ENCODE measurements around the gene CCL1. TPM values are rescaled to one million over a fixed set of nuclear protein-coding genes. Genes with fewer than 3 reads are reported as not detected.

Gene CCL1
- total and polyA plus RNA-seq, 9 of the 15 experiments (the other 6 are each of a cell fraction or from before 2014, with no cell fraction given): 0.45 TPM; not detected in 8

GRCh38 chr17:34349751-34350150 lies 13.3 kb downstream of the CCL1 start:
- ChIA-PET POLR2A (no interaction called here), CTCF (ENCODE audit: low intra/inter-chr PET ratio) (no interaction called here)
- no peaks in the 10 kb centered on the region for H3K9me1 ChIP-seq (ENCODE audit: control insufficient read depth, insufficient read depth, low read length)
- no peak overlapping the region for H3K4me3 ChIP-seq
- H3K79me2 ChIP-seq (ENCODE audit: control insufficient read depth, insufficient read depth, low read length): no peaks in the 10 kb centered on the region
- 32% methylated on average over 4 of the region's 4 CpGs for WGBS (ENCODE audit: insufficient coverage, low coverage, missing lambda C conversion rate)
- no peak overlapping the region for H3K4me2 ChIP-seq (ENCODE audit: insufficient read depth, low read length)
- no peaks in the 10 kb centered on the region for H3K27me3 ChIP-seq (ENCODE audit: control insufficient read depth in 2 of 2, insufficient read depth in 2 of 2, low read length in 2 of 2)
- in situ Hi-C loops (cut with MboI): no loop called here
- no peak for ATAC-seq
- H3K27ac ChIP-seq (ENCODE audit: extremely low read depth, low read depth, low read length): no peak overlapping the region
- no peak overlapping the region for H2AFZ ChIP-seq (ENCODE audit: low read depth, low read length)
- peaks cover 0 to 9% of the 10 kb centered on the region in 2 experiments; a peak in 2 of 5 replicates for H3K4me1 ChIP-seq (replicated peaks in 1 of 2; ENCODE audit: control insufficient read depth in 2 of 2, insufficient read depth in 2 of 2, low read length in 2 of 2)
- H3K9me3 ChIP-seq (replicated peaks; ENCODE audit: control insufficient read depth, insufficient read depth, low read depth, low read length): no peaks in the 10 kb centered on the region
- intact Hi-C loops (cut with micrococcal nuclease): no loop called here
- no peak overlapping the region for H3K9ac ChIP-seq (ENCODE audit: insufficient read depth in 1 of 2, low read depth in 2 of 2, low read length in 2 of 2)
- no TSS peak for BruUV-seq (replicated peaks)
- no peaks in the 10 kb centered on the region for H3K36me3 ChIP-seq (ENCODE audit: control insufficient read depth, insufficient read depth, low read length)
- DNase-seq (ENCODE audit: extremely low read depth in 1 of 4, low spot score in 3 of 4): no peak
- H4K20me1 ChIP-seq (replicated peaks; ENCODE audit: control insufficient read depth, insufficient read depth, low read length): no peaks in the 10 kb centered on the region
- FAIRE-seq: no peak
- TF ChIP-seq CHCHD3 (CRISPR knock-in tag; IDR thresholded peaks at IDR 0.05) (no peak), NCOA2 (IDR thresholded peaks at IDR 0.05; ENCODE audit: partially characterized antibody in 2 of 2) (no peak), L3MBTL2 (IDR thresholded peaks at IDR 0.05) (no peak), ZBTB34 (CRISPR knock-in tag; IDR thresholded peaks at IDR 0.05) (no peak), ZNF511 (CRISPR knock-in tag; IDR thresholded peaks at IDR 0.05) (no peak), ATF7 (IDR thresholded peaks at IDR 0.05) (no peak), TEAD4 (IDR thresholded peaks at IDR 0.05; ENCODE audit: low read length) (no peak), TEAD4 (CRISPR knock-in tag; IDR thresholded peaks at IDR 0.05; ENCODE audit: borderline replicate concordance) (no peak), MCM5 (IDR thresholded peaks at IDR 0.05; ENCODE audit: low read depth) (no peak), ZFPM2 (CRISPR knock-in tag; IDR thresholded peaks at IDR 0.05) (no peak), ZNF449 (CRISPR knock-in tag; IDR thresholded peaks at IDR 0.05) (no peak), ZNF318 (IDR thresholded peaks at IDR 0.05; ENCODE audit: borderline replicate concordance in 1 of 2, low read depth in 1 of 2) (no peak)

Measured in K562 (cell line).